DOHH2 (cell line): ENCODE data around the gene SLC26A1.

Experiments
- H3F3A ChIP-seq: fragments of 200-600 bp; sonication (generic), shearing (Covaris generic); 2 replicates; pipeline ENCODE4 v1.6.0; 2016; ENCODE audit warnings: antibody characterized with exemption, mild to moderate bottlenecking; ENCODE audit not compliant: control insufficient read depth, insufficient read depth
- H3K27ac ChIP-seq: fragments of 200-600 bp; sonication (generic); 2 replicates; pipeline ENCODE4 v1.5.1; 2014; ENCODE audit warnings: low read depth, mild to moderate bottlenecking, low read length, moderate library complexity
- H3K27me3 ChIP-seq: fragments of 200-600 bp; sonication (generic); 2 replicates; pipeline ENCODE4 v1.6.1; 2014; ENCODE audit warnings: mild to moderate bottlenecking, low read length, mixed read lengths; ENCODE audit not compliant: control insufficient read depth
- H3K36me3 ChIP-seq: fragments of 200-600 bp; sonication (generic); 2 replicates; pipeline ENCODE4 v1.6.1; 2014; ENCODE audit warnings: mild to moderate bottlenecking, low read length, moderate library complexity, mixed read lengths; ENCODE audit not compliant: control insufficient read depth
- H3K4me1 ChIP-seq: fragments of 200-600 bp; sonication (generic); 2 replicates; pipeline ENCODE4 v1.6.1; 2014; ENCODE audit warnings: mild to moderate bottlenecking, low read length, mixed read lengths; ENCODE audit not compliant: control insufficient read depth
- H3K4me2 ChIP-seq: fragments of 200-600 bp; sonication (generic); 2 replicates; pipeline ENCODE4 v1.6.0; 2014; ENCODE audit warnings: mild to moderate bottlenecking, low read length, moderate library complexity
- H3K4me3 ChIP-seq: fragments of 200-600 bp; sonication (generic); 2 replicates; pipeline ENCODE4 v1.5.1; 2014; ENCODE audit warnings: mild to moderate bottlenecking, low read length, mixed read lengths
- H3K79me2 ChIP-seq: fragments of 200-600 bp; sonication (generic); 2 replicates; pipeline ENCODE4 v1.6.1; 2014; ENCODE audit warnings: mild to moderate bottlenecking, low read length, mixed read lengths; ENCODE audit not compliant: control insufficient read depth
- H3K9me2 ChIP-seq: fragments of 200-600 bp; sonication (generic); replicated peaks from 2 replicates; pipeline ENCODE4 v1.6.1; 2014; ENCODE audit warnings: mild to moderate bottlenecking, low read length, mixed read lengths; ENCODE audit not compliant: control insufficient read depth
- H3K9me3 ChIP-seq: fragments of 200-600 bp; sonication (generic); 2 replicates; pipeline ENCODE4 v1.6.1; 2014; ENCODE audit warnings: antibody characterized with exemption, low read length, mixed read lengths; ENCODE audit not compliant: control insufficient read depth, insufficient read depth
- H4K20me1 ChIP-seq: fragments of 200-600 bp; sonication (generic); 2 replicates; pipeline ENCODE4 v1.6.0; 2014; ENCODE audit warnings: low read depth, mild to moderate bottlenecking, antibody characterized with exemption, low read length, moderate library complexity; ENCODE audit not compliant: control insufficient read depth, insufficient read depth
- CTCF ChIP-seq: fragments of 200-600 bp; sonication (generic); IDR thresholded peaks from one replicate; pipeline ENCODE4 v1.5.1; 2014; ENCODE audit warnings: antibody characterized with exemption, mild to moderate bottlenecking, low read depth, low read length; ENCODE audit not compliant: poor library complexity, severe bottlenecking
- EZH2phosphoT487 ChIP-seq: fragments of 200-600 bp; sonication (generic); IDR thresholded peaks from 2 replicates; pipeline ENCODE4 v1.6.1; 2017; ENCODE audit warnings: borderline replicate concordance, mild to moderate bottlenecking, antibody characterized with exemption, low read length, moderate library complexity, mixed read lengths

The SLC26A1 gene

GRCh38 chr4:1030031-1030430 lies 36.8 kb upstream of the SLC26A1 start:
- Histone ChIP-seq H3F3A (peaks cover 4% of the 10 kb centered on the region; the same call in 1 of the 2 replicates), H3K9me3 (no peaks in the 10 kb centered on the region), H3K4me2 (no peak overlapping the region), H3K4me3 (no peak overlapping the region), H3K27me3 (no peaks in the 10 kb centered on the region), H3K4me1 (peaks cover 16% of the 10 kb centered on the region), H4K20me1 (no peaks in the 10 kb centered on the region), H3K9me2 (no peaks in the 10 kb centered on the region), H3K27ac (no peak overlapping the region), H3K36me3 (no peaks in the 10 kb centered on the region), H3K79me2 (no peaks in the 10 kb centered on the region)
- TF ChIP-seq CTCF (no peak), EZH2phosphoT487 (no peak)

GRCh38 chr4:1029529-1029928 lies 36.3 kb upstream of the SLC26A1 start:
- peaks cover 4% of the 10 kb centered on the region; the same call in 1 of the 2 replicates for H3F3A ChIP-seq
- no peak overlapping the region for H3K4me2 ChIP-seq
- H3K9me2 ChIP-seq, result no peaks in the 10 kb centered on the region
- H3K4me3 ChIP-seq, result no peak overlapping the region
- no peaks in the 10 kb centered on the region for H3K27me3 ChIP-seq
- H3K4me1 ChIP-seq, result peaks cover 16% of the 10 kb centered on the region
- H4K20me1 ChIP-seq, result no peaks in the 10 kb centered on the region
- H3K9me3 ChIP-seq, result no peaks in the 10 kb centered on the region
- TF ChIP-seq CTCF (no peak), EZH2phosphoT487 (no peak)
- no peak overlapping the region for H3K27ac ChIP-seq
- H3K79me2 ChIP-seq, result no peaks in the 10 kb centered on the region
- no peaks in the 10 kb centered on the region for H3K36me3 ChIP-seq

GRCh38 chr4:1028574-1029220 lies 35.5 kb upstream of the SLC26A1 start:
- H3K4me2 ChIP-seq, result no peak overlapping the region
- H3K36me3 ChIP-seq, result no peaks in the 10 kb centered on the region
- H3K27me3 ChIP-seq, result no peaks in the 10 kb centered on the region
- no peaks in the 10 kb centered on the region for H3K79me2 ChIP-seq
- H3F3A ChIP-seq, result peaks cover 4% of the 10 kb centered on the region; the same call in 1 of the 2 replicates
- no peaks in the 10 kb centered on the region for H4K20me1 ChIP-seq
- H3K9me2 ChIP-seq, result no peaks in the 10 kb centered on the region
- H3K27ac ChIP-seq, result no peak overlapping the region
- H3K9me3 ChIP-seq, result no peaks in the 10 kb centered on the region
- H3K4me3 ChIP-seq, result no peak overlapping the region
- TF ChIP-seq CTCF (no peak), EZH2phosphoT487 (no peak)
- peaks cover 16% of the 10 kb centered on the region for H3K4me1 ChIP-seq
